ENCODE results near the gene RGL1. TPM values are rescaled to one million over a fixed set of nuclear protein-coding genes. Genes with fewer than 3 reads are reported as not detected.

The RGL1 gene
- total RNA-seq, 1 experiment from 2014 or later, result 74.0 TPM

GRCh38 chr1:183880531-183881243 is 75.8 kb downstream of the RGL1 start:
- no peak for DNase-seq (ENCODE audit: low spot score)
- Histone ChIP-seq H3K9me3 (ENCODE audit: low read depth, low read length, poor library complexity, severe bottlenecking) (no peaks in the 10 kb centered on the region), H3K27me3 (replicated peaks; ENCODE audit: insufficient read depth, low read depth, low read length, poor library complexity) (no peaks in the 10 kb centered on the region), H3K27ac (ENCODE audit: low read depth, low read length, poor library complexity, severe bottlenecking) (peak overlapping the region; percentile 92), H3K36me3 (ENCODE audit: insufficient read depth, low read length, poor library complexity, severe bottlenecking) (peaks cover 45% of the 10 kb centered on the region), H3K4me3 (ENCODE audit: low read depth, low read length, poor library complexity, severe bottlenecking) (no peak overlapping the region), H3K4me1 (ENCODE audit: insufficient read depth, low read length, poor library complexity, severe bottlenecking) (peaks cover 97% of the 10 kb centered on the region)
- ChIA-PET POLR2A (ENCODE audit: low non-redundant PET) (no interaction called here), CTCF (interaction anchor here (1.1 kb wide), 1 partner anchor 35 kb away, joined by 3 read pairs; no protein-coding TSS in a partner anchor)
- no peak for TF ChIP-seq CTCF (conservative IDR thresholded peaks at IDR 0.05; ENCODE audit: low read depth, low read length)
- no peak for TF ChIP-seq EZH2 (IDR thresholded peaks at IDR 0.05; ENCODE audit: borderline replicate concordance, low read depth, low read length, poor library complexity, severe bottlenecking)
- intact Hi-C loops (cut with micrococcal nuclease; ENCODE audit: unreplicated experiment), result no loop called here
- no TSS peak for BruUV-seq (replicated peaks)

GRCh38 chr1:183881387-183882131 is 76.6 kb downstream of the RGL1 start:
- no peaks in the 10 kb centered on the region for H3K9me3 ChIP-seq (ENCODE audit: low read depth, low read length, poor library complexity, severe bottlenecking)
- H3K4me1 ChIP-seq (ENCODE audit: insufficient read depth, low read length, poor library complexity, severe bottlenecking), result peaks cover 97% of the 10 kb centered on the region
- peak overlapping the region; percentile 92 for H3K27ac ChIP-seq (ENCODE audit: low read depth, low read length, poor library complexity, severe bottlenecking)
- no TSS peak for BruUV-seq (replicated peaks)
- CTCF ChIA-PET, result interaction anchor here (1.1 kb wide), 1 partner anchor 34 kb away, joined by 3 read pairs; no protein-coding TSS in a partner anchor
- intact Hi-C loops (cut with micrococcal nuclease; ENCODE audit: unreplicated experiment), result no loop called here
- H3K36me3 ChIP-seq (ENCODE audit: insufficient read depth, low read length, poor library complexity, severe bottlenecking), result peaks cover 47% of the 10 kb centered on the region
- H3K27me3 ChIP-seq (replicated peaks; ENCODE audit: insufficient read depth, low read depth, low read length, poor library complexity), result no peaks in the 10 kb centered on the region
- POLR2A ChIA-PET (ENCODE audit: low non-redundant PET), result interaction anchor here (0.7 kb wide), 1 partner anchor 11 kb away, joined by 3 read pairs; no protein-coding TSS in a partner anchor
- no peak for TF ChIP-seq CTCF (conservative IDR thresholded peaks at IDR 0.05; ENCODE audit: low read depth, low read length)
- H3K4me3 ChIP-seq (ENCODE audit: low read depth, low read length, poor library complexity, severe bottlenecking), result no peak overlapping the region
- DNase-seq (ENCODE audit: low spot score), result peak; percentile 94

- CTCF ChIA-PET, result no interaction called here
These were observed 77.6 kb downstream of the RGL1 start for GRCh38 chr1:183882335-183883167.

More at GRCh38 chr1:183882335-183883167, 77.6 kb downstream of the RGL1 start:
- no peaks in the 10 kb centered on the region for H3K9me3 ChIP-seq (ENCODE audit: low read depth, low read length, poor library complexity, severe bottlenecking)
- H3K27me3 ChIP-seq (replicated peaks; ENCODE audit: insufficient read depth, low read depth, low read length, poor library complexity), result no peaks in the 10 kb centered on the region
- POLR2A ChIA-PET (ENCODE audit: low non-redundant PET), result no interaction called here
- H3K4me3 ChIP-seq (ENCODE audit: low read depth, low read length, poor library complexity, severe bottlenecking), result no peak overlapping the region
- peaks cover 94% of the 10 kb centered on the region for H3K4me1 ChIP-seq (ENCODE audit: insufficient read depth, low read length, poor library complexity, severe bottlenecking)
- H3K27ac ChIP-seq (ENCODE audit: low read depth, low read length, poor library complexity, severe bottlenecking), result peak overlapping the region; percentile 92
- intact Hi-C loops (cut with micrococcal nuclease; ENCODE audit: unreplicated experiment), result no loop called here
- DNase-seq (ENCODE audit: low spot score), result no peak
- TF ChIP-seq EZH2 (IDR thresholded peaks at IDR 0.05; ENCODE audit: borderline replicate concordance, low read depth, low read length, poor library complexity, severe bottlenecking), result no peak
- TSS peak; percentile 35 for BruUV-seq (replicated peaks)
- peaks cover 48% of the 10 kb centered on the region for H3K36me3 ChIP-seq (ENCODE audit: insufficient read depth, low read length, poor library complexity, severe bottlenecking)

All from A673 (cell line).